Caco-2 (cell line): ENCODE measurements around the gene GMPPA. TPM values are rescaled to one million over a fixed set of nuclear protein-coding genes. Genes with fewer than 3 reads are reported as not detected.

Source experiments
- BruUV-seq: library from RNA; stranded (reverse); fragments of 400-500 nt; replicated peaks from 2 replicates; lab custom pipeline; 2021; lab: Mats Ljungman, UMichigan
- CTCF ChIA-PET: fragments of 300-600 bp; sonication (Branson Sonifier 250); formaldehyde crosslinking; loops from one replicate; lab custom pipeline; 2022; ENCODE audit warnings: antibody characterized with exemption; lab: Charles Lee
- POLR2A ChIA-PET: fragments of 300-600 bp; sonication (Branson Sonifier 250); formaldehyde crosslinking; loops from one replicate; lab custom pipeline; 2022; ENCODE audit warnings: antibody characterized with exemption; lab: Charles Lee
- DNase-seq, 2 experiments: peaks; one replicate each; pipeline versions ENCODE4 v3.0.0 to v3.0.0-alpha.2; 2020 to 2022
- H3K27me3 ChIP-seq: replicated peaks from 2 replicates; pipeline ENCODE4 v1.6.0; 2011; ENCODE audit warnings: low read length; ENCODE audit not compliant: control insufficient read depth, insufficient read depth
- H3K36me3 ChIP-seq: 2 replicates; pipeline ENCODE4 v1.5.1; 2011; ENCODE audit warnings: low read length; ENCODE audit not compliant: control insufficient read depth, insufficient read depth
- H3K4me1 ChIP-seq: fragments of 250-450 bp; sonication (Bioruptor Pico); 2 replicates; pipeline ENCODE4 v1.5.1; 2020; ENCODE audit warnings: mild to moderate bottlenecking
- H3K4me3 ChIP-seq: 2 replicates; pipeline ENCODE4 v1.5.1; 2011; ENCODE audit warnings: low read depth, mild to moderate bottlenecking, control low read depth, low read length
- H3K9me3 ChIP-seq: fragments of 250-450 bp; sonication (Bioruptor Pico); 2 replicates; pipeline ENCODE4 v1.5.1; 2020; ENCODE audit warnings: mild to moderate bottlenecking, moderate library complexity
- H3K27ac Mint-ChIP-seq: one replicate; pipeline ENCODE4 v1.8.0; 2022; ENCODE audit warnings: mixed read lengths; ENCODE audit not compliant: unreplicated experiment
- H3K27me3 Mint-ChIP-seq: one replicate; pipeline ENCODE4 v1.8.0; 2022; ENCODE audit warnings: mixed read lengths; ENCODE audit not compliant: insufficient read depth, unreplicated experiment
- H3K36me3 Mint-ChIP-seq: one replicate; pipeline ENCODE4 v1.8.0; 2022; ENCODE audit warnings: mild to moderate bottlenecking, mixed read lengths; ENCODE audit not compliant: insufficient read depth, unreplicated experiment
- H3K4me1 Mint-ChIP-seq: one replicate; pipeline ENCODE4 v1.8.0; 2022; ENCODE audit warnings: low read depth, mixed read lengths; ENCODE audit not compliant: unreplicated experiment
- H3K4me3 Mint-ChIP-seq: one replicate; pipeline ENCODE4 v1.8.0; 2022; ENCODE audit warnings: mild to moderate bottlenecking, moderate library complexity, mixed read lengths; ENCODE audit not compliant: unreplicated experiment
- H3K9me3 Mint-ChIP-seq: one replicate; pipeline ENCODE4 v1.8.0; 2022; ENCODE audit warnings: mixed read lengths; ENCODE audit not compliant: unreplicated experiment
- intact Hi-C: fragments of 100-400 bp; cut with micrococcal nuclease; formaldehyde crosslinking; loops from one replicate; pipeline ENCODE4 v1.10.0; 2022; ENCODE audit not compliant: unreplicated experiment
- total RNA-seq: library from RNA; stranded (reverse); gene quantifications from 2 replicates; pipeline ENCODE4 v1.2.3, GENCODE V29; 2022
- TF ChIP-seq, protein P1 (sequence below), 2 experiments: fragments of 200-600 bp in 1 of 2; IDR thresholded peaks; 1 replicate in 1 of 2; 2 replicates in 1 of 2; pipeline versions ENCODE4 v1.5.1 to v1.8.0; 2011 to 2022; ENCODE audit warnings: antibody characterized with exemption in 1 of 2, control low read depth in 1 of 2, inconsistent platforms in 1 of 2, low read depth in 1 of 2, low read length in 1 of 2, mild to moderate bottlenecking in 1 of 2, moderate library complexity in 1 of 2; ENCODE audit not compliant: insufficient read depth in 1 of 2, severe bottlenecking in 1 of 2, unreplicated experiment in 1 of 2

GMPPA gene
- total RNA-seq, 1 experiment from 2014 or later = 53.7 TPM

DNA sequence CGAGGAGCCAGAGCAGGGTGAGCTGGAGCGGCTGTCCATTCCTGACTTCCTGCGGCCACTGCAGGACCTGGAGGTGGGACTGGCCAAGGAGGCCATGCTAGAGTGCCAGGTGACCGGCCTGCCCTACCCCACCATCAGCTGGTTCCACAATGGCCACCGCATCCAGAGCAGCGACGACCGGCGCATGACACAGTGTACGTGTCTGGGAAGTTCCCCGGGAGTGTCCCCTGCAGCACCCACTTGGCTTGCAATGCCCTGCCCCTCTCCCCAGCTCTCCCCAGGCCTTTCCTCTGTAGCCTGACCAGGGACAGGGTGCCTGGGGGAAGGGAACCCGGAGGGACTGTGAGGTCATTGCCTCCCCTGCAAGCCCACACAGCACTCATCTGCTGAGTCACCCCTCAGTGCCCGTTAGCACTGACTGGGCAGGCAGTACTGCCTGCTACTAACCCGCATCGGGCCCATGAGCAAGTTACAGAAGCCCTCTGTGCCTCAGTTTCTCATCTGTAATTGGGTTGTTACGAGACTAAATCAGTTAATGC, 29.4 kb upstream of the GMPPA start:
- no peaks in the 10 kb centered on the region for H3K9me3 ChIP-seq
- no peaks in the 10 kb centered on the region for H3K4me1 Mint-ChIP-seq
- no peaks in the 10 kb centered on the region for H3K9me3 Mint-ChIP-seq
- no peak for DNase-seq
- TF ChIP-seq, protein P1, sequence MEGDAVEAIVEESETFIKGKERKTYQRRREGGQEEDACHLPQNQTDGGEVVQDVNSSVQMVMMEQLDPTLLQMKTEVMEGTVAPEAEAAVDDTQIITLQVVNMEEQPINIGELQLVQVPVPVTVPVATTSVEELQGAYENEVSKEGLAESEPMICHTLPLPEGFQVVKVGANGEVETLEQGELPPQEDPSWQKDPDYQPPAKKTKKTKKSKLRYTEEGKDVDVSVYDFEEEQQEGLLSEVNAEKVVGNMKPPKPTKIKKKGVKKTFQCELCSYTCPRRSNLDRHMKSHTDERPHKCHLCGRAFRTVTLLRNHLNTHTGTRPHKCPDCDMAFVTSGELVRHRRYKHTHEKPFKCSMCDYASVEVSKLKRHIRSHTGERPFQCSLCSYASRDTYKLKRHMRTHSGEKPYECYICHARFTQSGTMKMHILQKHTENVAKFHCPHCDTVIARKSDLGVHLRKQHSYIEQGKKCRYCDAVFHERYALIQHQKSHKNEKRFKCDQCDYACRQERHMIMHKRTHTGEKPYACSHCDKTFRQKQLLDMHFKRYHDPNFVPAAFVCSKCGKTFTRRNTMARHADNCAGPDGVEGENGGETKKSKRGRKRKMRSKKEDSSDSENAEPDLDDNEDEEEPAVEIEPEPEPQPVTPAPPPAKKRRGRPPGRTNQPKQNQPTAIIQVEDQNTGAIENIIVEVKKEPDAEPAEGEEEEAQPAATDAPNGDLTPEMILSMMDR (IDR thresholded peaks at IDR 0.05; ENCODE audit: insufficient read depth in 1 of 2, low read depth in 1 of 2, low read length in 1 of 2, severe bottlenecking in 1 of 2, unreplicated experiment in 1 of 2) = no peak
- peaks cover 7% of the 10 kb centered on the region for H3K36me3 Mint-ChIP-seq
- no peak overlapping the region for H3K4me3 Mint-ChIP-seq
- CTCF ChIA-PET = no interaction called here
- BruUV-seq = no TSS peak
- H3K4me1 ChIP-seq = no peaks in the 10 kb centered on the region
- H3K27me3 Mint-ChIP-seq = no peaks in the 10 kb centered on the region
- intact Hi-C loops = no loop called here
- POLR2A ChIA-PET = no interaction called here
- no peaks in the 10 kb centered on the region for H3K36me3 ChIP-seq
- no peaks in the 10 kb centered on the region for H3K27me3 ChIP-seq
- H3K4me3 ChIP-seq = no peak overlapping the region
- H3K27ac Mint-ChIP-seq = no peak overlapping the region

DNA sequence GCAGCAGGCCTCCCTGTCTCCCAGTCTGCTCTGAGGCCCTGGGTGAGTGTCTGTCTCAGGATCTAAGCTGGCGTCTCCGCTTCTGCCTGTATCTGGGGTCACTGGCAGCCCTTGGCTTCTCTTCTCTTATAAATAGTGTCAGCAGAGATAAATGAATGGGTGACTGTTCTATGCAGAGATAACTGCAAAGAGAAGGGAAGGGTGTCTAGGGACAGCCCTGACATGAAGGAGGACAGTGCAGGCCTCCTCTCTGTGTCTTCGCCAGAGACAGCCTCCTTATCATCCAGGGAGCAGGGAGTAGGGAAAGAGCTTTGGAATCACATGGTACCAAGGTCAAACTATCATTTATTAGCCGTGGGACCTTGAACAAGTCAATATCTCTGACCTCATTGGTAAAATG, 28.3 kb upstream of the GMPPA start:
- H3K9me3 ChIP-seq = no peaks in the 10 kb centered on the region
- ChIA-PET CTCF (interaction anchor here (0.6 to 1.3 kb wide), 3 partner anchors 12 to 59 kb away, joined by 3 to 5 read pairs (median 3); no protein-coding TSS in a partner anchor), POLR2A (no interaction called here)
- no peak overlapping the region for H3K27ac Mint-ChIP-seq
- DNase-seq = no peak
- H3K4me3 Mint-ChIP-seq = no peak overlapping the region
- TF ChIP-seq, protein P1 (IDR thresholded peaks at IDR 0.05; ENCODE audit: insufficient read depth in 1 of 2, low read depth in 1 of 2, low read length in 1 of 2, severe bottlenecking in 1 of 2, unreplicated experiment in 1 of 2) = no peak
- H3K27me3 Mint-ChIP-seq = no peaks in the 10 kb centered on the region
- no peaks in the 10 kb centered on the region for H3K4me1 Mint-ChIP-seq
- intact Hi-C loops = no loop called here
- H3K27me3 ChIP-seq = no peaks in the 10 kb centered on the region
- H3K4me3 ChIP-seq = no peak overlapping the region
- no peaks in the 10 kb centered on the region for H3K36me3 ChIP-seq
- H3K36me3 Mint-ChIP-seq = peaks cover 2% of the 10 kb centered on the region
- no TSS peak for BruUV-seq
- no peaks in the 10 kb centered on the region for H3K9me3 Mint-ChIP-seq
- H3K4me1 ChIP-seq = no peaks in the 10 kb centered on the region

DNA sequence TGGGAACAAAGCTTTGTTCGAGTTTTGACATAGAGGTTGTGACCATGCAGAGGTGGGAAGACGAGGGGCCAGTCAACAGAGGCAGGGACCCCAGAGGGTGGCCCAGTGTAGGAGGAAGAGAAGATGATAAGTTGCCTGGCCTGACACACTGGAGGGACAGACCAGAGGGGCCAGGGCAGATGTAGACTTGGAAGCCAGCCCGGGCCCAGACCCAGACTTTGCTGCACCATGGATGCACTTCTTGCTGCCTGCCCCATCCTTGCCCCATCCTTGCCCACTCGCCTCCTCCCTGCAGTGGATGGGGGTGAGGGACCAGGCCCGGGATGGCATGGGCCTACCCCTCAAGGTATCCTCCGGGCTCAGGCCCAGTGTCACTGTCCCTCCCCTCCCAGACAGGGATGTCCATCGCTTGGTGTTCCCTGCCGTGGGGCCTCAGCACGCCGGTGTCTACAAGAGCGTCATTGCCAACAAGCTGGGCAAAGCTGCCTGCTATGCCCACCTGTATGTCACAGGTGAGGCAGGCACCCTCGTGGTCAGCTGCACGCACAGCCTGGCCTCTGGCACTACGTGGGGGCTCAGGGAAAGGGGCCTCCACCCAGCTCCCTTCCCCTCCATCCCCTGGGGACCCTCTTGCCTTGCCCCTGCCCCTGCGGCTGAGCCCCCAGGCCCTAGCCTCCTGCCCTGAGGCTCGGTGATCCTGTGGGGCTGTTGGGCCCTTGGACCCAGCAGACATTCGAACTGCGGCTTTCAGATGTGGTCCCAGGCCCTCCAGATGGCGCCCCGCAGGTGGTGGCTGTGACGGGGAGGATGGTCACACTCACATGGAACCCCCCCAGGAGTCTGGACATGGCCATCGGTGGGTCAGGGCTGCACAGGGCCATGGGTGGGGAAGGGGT, 27.0 kb upstream of the GMPPA start:
- no peaks in the 10 kb centered on the region for H3K4me1 ChIP-seq
- intact Hi-C loops = no loop called here
- H3K4me3 ChIP-seq = no peak overlapping the region
- no peaks in the 10 kb centered on the region for H3K4me1 Mint-ChIP-seq
- no peak overlapping the region for H3K27ac Mint-ChIP-seq
- ChIA-PET CTCF (interaction anchor here (1.0 to 1.3 kb wide), 2 partner anchors 38 to 58 kb away, joined by 3 to 5 read pairs; no protein-coding TSS in a partner anchor), POLR2A (no interaction called here)
- no peaks in the 10 kb centered on the region for H3K9me3 ChIP-seq
- no peaks in the 10 kb centered on the region for H3K36me3 ChIP-seq
- H3K36me3 Mint-ChIP-seq = no peaks in the 10 kb centered on the region
- H3K27me3 ChIP-seq = no peaks in the 10 kb centered on the region
- H3K9me3 Mint-ChIP-seq = no peaks in the 10 kb centered on the region
- no TSS peak for BruUV-seq
- H3K27me3 Mint-ChIP-seq = no peaks in the 10 kb centered on the region
- H3K4me3 Mint-ChIP-seq = no peak overlapping the region
- TF ChIP-seq, protein P1 (IDR thresholded peaks at IDR 0.05; ENCODE audit: insufficient read depth in 1 of 2, low read depth in 1 of 2, low read length in 1 of 2, severe bottlenecking in 1 of 2, unreplicated experiment in 1 of 2) = no peak
- no peak for DNase-seq
